H1 (cell line): ENCODE data around the gene JAKMIP1. TPM values are rescaled to one million over a fixed set of nuclear protein-coding genes. Genes with fewer than 3 reads are reported as not detected.

ENCODE experiments used
- CTCF ChIA-PET: fragments of 300-600 bp; sonication (Branson Sonifier 250); formaldehyde crosslinking; loops from one replicate; lab custom pipeline; 2021; ENCODE audit not compliant: partially characterized antibody; lab: Charles Lee
- POLR2A ChIA-PET: fragments of 300-600 bp; sonication (Branson Sonifier 250); formaldehyde crosslinking; loops from one replicate; lab custom pipeline; 2021; ENCODE audit warnings: inconsistent platforms; ENCODE audit not compliant: partially characterized antibody; lab: Charles Lee
- DNase-seq, 2 experiments: peaks; one replicate each; pipeline versions ENCODE4 v3.0.0 to v3.0.0-alpha.2; 2010 to 2022; ENCODE audit warnings: low spot score in 2 of 2, low read depth in 1 of 2, mixed read lengths in 1 of 2
- FAIRE-seq: peaks from 2 replicates; lab custom pipeline; 2011; peaks lifted over from hg19 to GRCh38; lab: Jason Lieb, UNC
- H2AFZ ChIP-seq: 2 replicates; pipeline ENCODE4 v1.8.1; 2012; ENCODE audit warnings: low read length, inconsistent platforms
- H2AK5ac ChIP-seq: 2 replicates; pipeline ENCODE4 v1.6.1; 2013; ENCODE audit warnings: low read depth, low read length
- H2BK120ac ChIP-seq: replicated peaks from 2 replicates; pipeline ENCODE3; 2013; ENCODE audit warnings: low read depth, low read length, inconsistent platforms
- H2BK12ac ChIP-seq: 2 replicates; pipeline ENCODE4 v1.6.1; 2013; ENCODE audit warnings: low read depth, low read length
- H2BK15ac ChIP-seq: 2 replicates; pipeline ENCODE4 v1.6.1; 2013; ENCODE audit warnings: low read length
- H2BK20ac ChIP-seq: 2 replicates; pipeline ENCODE4 v1.6.1; 2013; ENCODE audit warnings: low read length
- H2BK5ac ChIP-seq: 2 replicates; pipeline ENCODE4 v1.6.1; 2013; ENCODE audit warnings: low read depth, low read length
- H3K14ac ChIP-seq: 2 replicates; pipeline ENCODE4 v1.6.1; 2013; ENCODE audit warnings: inconsistent platforms; ENCODE audit not compliant: insufficient read length
- H3K18ac ChIP-seq: 2 replicates; pipeline ENCODE4 v1.6.1; 2013; ENCODE audit warnings: low read length; ENCODE audit errors: extremely low read depth
- H3K23ac ChIP-seq: 2 replicates; pipeline ENCODE4 v1.6.1; 2013; ENCODE audit warnings: inconsistent platforms; ENCODE audit not compliant: insufficient read length
- H3K23me2 ChIP-seq: 2 replicates; pipeline ENCODE4 v1.6.1; 2013; ENCODE audit warnings: low read depth, low read length
- H3K27ac ChIP-seq: 2 replicates; pipeline ENCODE4 v1.6.1; 2011; ENCODE audit warnings: low read depth, low read length, inconsistent platforms
- H3K27me3 ChIP-seq, 4 experiments: replicated peaks in 1 of 4; 1 replicate in 1 of 4; 2 replicates in 3 of 4; pipeline versions ENCODE4 v1.6.1 to v1.8.1; 2011 to 2013; ENCODE audit warnings: low read length in 3 of 4, mild to moderate bottlenecking in 3 of 4, inconsistent platforms in 2 of 4, mixed read lengths in 2 of 4, moderate library complexity in 1 of 4; ENCODE audit not compliant: control insufficient read depth in 3 of 4, insufficient read depth in 3 of 4; ENCODE audit errors: extremely low read depth in 1 of 4
- H3K36me3 ChIP-seq, 4 experiments: 2 replicates each; pipeline versions ENCODE4 v1.6.1 to v1.8.1; 2011 to 2013; ENCODE audit warnings: mild to moderate bottlenecking in 4 of 4, low read length in 3 of 4, moderate library complexity in 2 of 4, control low read depth in 1 of 4, inconsistent platforms in 1 of 4; ENCODE audit not compliant: insufficient read depth in 4 of 4, control insufficient read depth in 2 of 4
- H3K4ac ChIP-seq: replicated peaks from 2 replicates; pipeline ENCODE3; 2013; ENCODE audit warnings: low read length, low read depth, mixed read lengths, inconsistent platforms; ENCODE audit not compliant: insufficient read length
- H3K4me1 ChIP-seq, 4 experiments: replicated peaks in 1 of 4; 1 replicate in 1 of 4; 2 replicates in 3 of 4; pipeline versions ENCODE4 v1.6.1 to v1.8.1; 2011 to 2013; ENCODE audit warnings: low read length in 3 of 4, inconsistent platforms in 2 of 4, mixed read lengths in 1 of 4; ENCODE audit not compliant: insufficient read depth in 4 of 4, control insufficient read depth in 3 of 4
- H3K4me2 ChIP-seq, 2 experiments: 2 replicates each; pipeline versions ENCODE4 v1.6.1 to v1.8.1; 2011 to 2013; ENCODE audit warnings: low read depth in 2 of 2, low read length in 2 of 2, control low read depth in 1 of 2, inconsistent platforms in 1 of 2, mild to moderate bottlenecking in 1 of 2; ENCODE audit not compliant: insufficient read depth in 1 of 2
- H3K4me3 ChIP-seq, 4 experiments: fragments of 200-600, 300-600 bp in 1 of 4; sonication (generic), shearing (Covaris generic), sonication (Bioruptor Twin) in 1 of 4; 2 replicates each; pipeline versions ENCODE4 v1.5.1 to v1.8.1; 2011 to 2016; ENCODE audit warnings: low read length in 4 of 4, low read depth in 3 of 4, control low read depth in 2 of 4, inconsistent platforms in 2 of 4, mild to moderate bottlenecking in 2 of 4, mixed read lengths in 1 of 4, moderate library complexity in 1 of 4; ENCODE audit not compliant: insufficient read depth in 2 of 4; ENCODE audit errors: extremely low read depth in 1 of 4
- H3K56ac ChIP-seq: replicated peaks from 2 replicates; pipeline ENCODE3; 2013; ENCODE audit warnings: low read depth, mild to moderate bottlenecking, mixed read lengths, low read length, inconsistent platforms; ENCODE audit not compliant: insufficient read length
- H3K79me1 ChIP-seq: 2 replicates; pipeline ENCODE4 v1.6.1; 2013; ENCODE audit warnings: low read depth, low read length, control low read depth
- H3K79me2 ChIP-seq, 2 experiments: 2 replicates each; pipeline versions ENCODE4 v1.6.1 to v1.8.1; 2012 to 2013; ENCODE audit warnings: low read length in 2 of 2, mild to moderate bottlenecking in 2 of 2, inconsistent platforms in 1 of 2; ENCODE audit not compliant: insufficient read depth in 2 of 2, control insufficient read depth in 1 of 2
- H3K9ac ChIP-seq, 4 experiments: replicated peaks in 1 of 4; 1 replicate in 1 of 4; 2 replicates in 3 of 4; pipeline versions ENCODE4 v1.6.1 to v1.8.1; 2011 to 2013; ENCODE audit warnings: low read depth in 3 of 4, low read length in 3 of 4, control low read depth in 2 of 4, mild to moderate bottlenecking in 2 of 4, moderate library complexity in 2 of 4, inconsistent platforms in 1 of 4; ENCODE audit errors: extremely low read depth in 1 of 4
- H3K9me3 ChIP-seq, 2 experiments: 2 replicates each; pipeline versions ENCODE4 v1.6.1 to v1.8.1; 2012 to 2013; ENCODE audit warnings: mild to moderate bottlenecking in 2 of 2, moderate library complexity in 2 of 2, control low read depth in 1 of 2, inconsistent platforms in 1 of 2, low read depth in 1 of 2, low read length in 1 of 2, mixed read lengths in 1 of 2; ENCODE audit not compliant: insufficient read depth in 2 of 2
- H4K20me1 ChIP-seq, 2 experiments: replicated peaks in 1 of 2; 2 replicates each; pipeline versions ENCODE3 to v1.8.1; 2011 to 2013; ENCODE audit warnings: inconsistent platforms in 2 of 2, low read length in 2 of 2, mild to moderate bottlenecking in 1 of 2; ENCODE audit not compliant: insufficient read depth in 2 of 2, control insufficient read depth in 1 of 2
- H4K5ac ChIP-seq: 2 replicates; pipeline ENCODE4 v1.6.1; 2013; ENCODE audit warnings: low read length, low read depth, mixed read lengths, inconsistent platforms; ENCODE audit not compliant: insufficient read length
- H4K8ac ChIP-seq: 2 replicates; pipeline ENCODE4 v1.8.0; 2013; ENCODE audit warnings: mild to moderate bottlenecking, moderate library complexity, low read length, inconsistent platforms; ENCODE audit not compliant: insufficient read depth; ENCODE audit errors: extremely low read depth
- H4K91ac ChIP-seq: replicated peaks from 2 replicates; pipeline ENCODE3; 2013; ENCODE audit warnings: low read length, mixed read lengths, inconsistent platforms; ENCODE audit not compliant: insufficient read length
- BRCA1 ChIP-seq: IDR thresholded peaks from 2 replicates; pipeline ENCODE4 v1.6.1; 2012; ENCODE audit warnings: low read depth, low read length, improper control_type of control experiment
- CBX8 ChIP-seq: fragments of 300-800, 300-1000 bp; sonication (generic); IDR thresholded peaks from 2 replicates; pipeline ENCODE4 v1.7.1; 2016; ENCODE audit warnings: low read depth, low read length, borderline replicate concordance
- CHD1 ChIP-seq: IDR thresholded peaks from 2 replicates; pipeline ENCODE4 v1.6.1; 2012; ENCODE audit warnings: low read depth, low read length, improper control_type of control experiment
- EGR1 ChIP-seq: IDR thresholded peaks from 2 replicates; pipeline ENCODE4 v1.6.1; 2011; ENCODE audit warnings: low read depth, low read length, borderline replicate concordance
- EP300 ChIP-seq, 2 experiments: IDR thresholded peaks; 1 replicate in 1 of 2; 2 replicates in 1 of 2; pipeline ENCODE4 v1.6.1; 2011 to 2012; ENCODE audit warnings: low read depth in 2 of 2, low read length in 2 of 2, mild to moderate bottlenecking in 2 of 2, borderline replicate concordance in 1 of 2, inconsistent platforms in 1 of 2, moderate library complexity in 1 of 2
- EZH2 ChIP-seq: fragments of 200-600 bp; sonication (generic); IDR thresholded peaks from 2 replicates; pipeline ENCODE4 v1.7.1; 2012; ENCODE audit warnings: low read depth, mild to moderate bottlenecking, moderate library complexity, low read length, inconsistent platforms; ENCODE audit not compliant: severe bottlenecking
- KDM5A ChIP-seq: fragments of 200-600 bp; IDR thresholded peaks from 2 replicates; pipeline ENCODE4 v1.7.1; 2012; ENCODE audit warnings: mild to moderate bottlenecking, low read length, inconsistent platforms, mixed read lengths
- RBBP5 ChIP-seq: IDR thresholded peaks from 2 replicates; pipeline ENCODE4 v1.7.1; 2012; ENCODE audit warnings: low read depth, mild to moderate bottlenecking, inconsistent platforms, low read length, moderate library complexity, borderline replicate concordance
- RFX5 ChIP-seq: IDR thresholded peaks from 2 replicates; pipeline ENCODE4 v1.6.1; 2011; ENCODE audit warnings: low read depth, low read length, improper control_type of control experiment, borderline replicate concordance
- SP2 ChIP-seq: IDR thresholded peaks from 2 replicates; pipeline ENCODE4 v1.6.1; 2012; ENCODE audit warnings: mild to moderate bottlenecking, low read length, inconsistent platforms
- SP4 ChIP-seq: IDR thresholded peaks from 2 replicates; pipeline ENCODE4 v1.6.1; 2012; ENCODE audit warnings: low read length, inconsistent platforms
- TBP ChIP-seq: IDR thresholded peaks from 2 replicates; pipeline ENCODE4 v1.6.1; 2011; ENCODE audit warnings: low read depth, low read length, improper control_type of control experiment
- WGBS, 2 experiments: shearing (Covaris generic) in 1 of 2; methylation state at CpG; one replicate each; pipeline versions ENCODE4 v1.1.6 to v1.1.7; 2013 to 2015; ENCODE audit warnings: low lambda C conversion rate in 2 of 2, mixed read lengths in 2 of 2, inconsistent platforms in 1 of 2, low coverage in 1 of 2, missing lambda C conversion rate in 1 of 2; ENCODE audit not compliant: insufficient replicate concordance in 2 of 2, insufficient coverage in 1 of 2, insufficient read length in 1 of 2; ENCODE audit errors: extremely low coverage in 1 of 2, missing lambda C conversion rate in 1 of 2; 5-methylcytosine and 5-hydroxymethylcytosine counted together
- polyA plus RNA-seq, 7 experiments: library from polyadenylated mRNA; depleted of rRNA in 3 of 7; stranded (reverse) in 5 of 7; unstranded in 2 of 7; fragments of >200 nt in 5 of 7; fragments of 200-250 nt in 2 of 7; gene quantifications; 1 replicate in 5 of 7; 2 replicates in 1 of 7; 4 replicates in 1 of 7; pipeline versions ENCODE4 v1.2.1 to v1.2.3, GENCODE V29; 2011 to 2013; ENCODE audit warnings: missing spikeins in 2 of 7, mixed read lengths in 2 of 7
- total RNA-seq: library from RNA; stranded (reverse); fragmentation: NEBNext Ultra II Directional; extraction: Animal tissue kit (Norgen Biotek cat#: 25700); gene quantifications from 2 replicates; pipeline ENCODE4 v1.2.1, GENCODE V29; 2021
- TF ChIP-seq, protein P1 (sequence below): IDR thresholded peaks from 2 replicates; pipeline ENCODE4 v1.6.1; 2011; ENCODE audit warnings: low read length, improper control_type of control experiment

JAKMIP1 gene
- total and polyA plus RNA-seq, 2 of the 8 experiments (the other 6 are each of a cell fraction or from before 2014, with no cell fraction given): 2.5 to 4.4 TPM

DNA sequence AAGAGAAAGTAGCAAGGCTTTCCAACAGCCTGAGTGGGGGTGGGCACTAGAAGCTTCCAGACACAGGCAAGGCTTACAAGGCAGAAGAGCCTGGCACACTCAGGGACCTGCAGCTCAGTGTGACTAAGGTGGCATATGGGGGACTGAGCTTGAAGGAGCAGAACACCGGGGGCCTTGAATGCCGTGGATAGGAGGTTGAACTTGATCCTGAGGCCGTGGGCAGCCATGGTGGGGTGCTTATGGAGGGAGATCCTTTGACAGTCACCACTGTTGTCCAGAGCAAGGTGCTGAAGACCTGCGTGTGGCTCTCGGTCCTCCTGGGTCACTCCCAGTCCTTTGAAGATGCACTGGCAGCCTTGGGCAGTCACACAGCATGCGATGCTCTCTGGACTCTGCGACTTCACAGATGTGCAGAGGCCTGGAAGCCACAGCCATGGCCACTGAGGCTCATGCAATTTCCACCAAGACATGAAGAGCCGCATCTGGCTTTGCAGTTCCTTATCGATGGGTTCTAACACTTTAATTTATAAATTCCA is 200.5 kb downstream of the JAKMIP1 start:
- WGBS, 2 experiments: 93% methylated on average over 9 of the region's 9 CpGs; no CpG with 5 or more reads in 1 of the 2 experiments
- TF ChIP-seq EZH2 (no peak), SP2 (no peak), RFX5 (no peak), RBBP5 (no peak), TBP (no peak), SP4 (no peak), EGR1 (no peak), KDM5A (no peak), BRCA1 (no peak), CBX8 (no peak), EP300 (IDR thresholded peaks at IDR 0.05; ENCODE audit: borderline replicate concordance in 1 of 2, low read depth in 2 of 2, low read length in 2 of 2) (no peak), CHD1 (no peak)
- TF ChIP-seq, protein P1, sequence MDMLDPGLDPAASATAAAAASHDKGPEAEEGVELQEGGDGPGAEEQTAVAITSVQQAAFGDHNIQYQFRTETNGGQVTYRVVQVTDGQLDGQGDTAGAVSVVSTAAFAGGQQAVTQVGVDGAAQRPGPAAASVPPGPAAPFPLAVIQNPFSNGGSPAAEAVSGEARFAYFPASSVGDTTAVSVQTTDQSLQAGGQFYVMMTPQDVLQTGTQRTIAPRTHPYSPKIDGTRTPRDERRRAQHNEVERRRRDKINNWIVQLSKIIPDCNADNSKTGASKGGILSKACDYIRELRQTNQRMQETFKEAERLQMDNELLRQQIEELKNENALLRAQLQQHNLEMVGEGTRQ: no peak

More for the DNA sequence above, 200.5 kb downstream of the JAKMIP1 start:
- Histone ChIP-seq H2BK120ac (no peak overlapping the region), H3K4me3 (no peak overlapping the region), H2AFZ (no peak overlapping the region), H3K27me3 (0 out of 7 replicates have a peak, but pooled peaks cover 0 to 1% (median 0%) of the 10 kb centered on the region in 4 experiments), H3K23me2 (peaks cover 16% of the 10 kb centered on the region; the same call in 1 of the 2 replicates), H3K27ac (no peak overlapping the region), H2BK20ac (no peak overlapping the region), H3K79me1 (no peaks in the 10 kb centered on the region), H3K14ac (no peak overlapping the region), H4K91ac (no peak overlapping the region), H4K20me1 (peaks cover 0 to 5% of the 10 kb centered on the region in 2 experiments), H4K5ac (no peak overlapping the region), H4K8ac (no peak overlapping the region), H3K36me3 (no peaks in the 10 kb centered on the region), H3K56ac (no peak overlapping the region), H3K9me3 (peaks cover 0 to 7% of the 10 kb centered on the region in 2 experiments; a peak in 1 of 4 replicates), H3K9ac (no peak overlapping the region), H3K79me2 (no peaks in the 10 kb centered on the region), H3K23ac (no peak overlapping the region), H3K18ac (no peak overlapping the region), H3K4ac (no peak overlapping the region), H2BK12ac (no peak overlapping the region), H3K4me1 (no peaks in the 10 kb centered on the region), H3K4me2 (no peak overlapping the region), H2BK15ac (no peak overlapping the region), H2AK5ac (no peak overlapping the region), H2BK5ac (no peak overlapping the region)
- no peak for DNase-seq
- no peak for FAIRE-seq
- ChIA-PET CTCF (interaction anchor here (0.6 to 5.2 kb wide), 31 partner anchors 9 to 331 kb away, joined by 3 to 111 read pairs (median 7); partner anchors contain the start of gene C4orf50), POLR2A (no interaction called here)
